HUES64 (cell line): Measurements from ENCODE around the gene ITCH.

Experiments
- H3K27ac ChIP-seq: 2 replicates; pipeline ENCODE4 v1.7.0; 2013; ENCODE audit warnings: low read depth, low read length, inconsistent platforms
- H3K27me3 ChIP-seq: 2 replicates; pipeline ENCODE4 v1.6.1; 2013; ENCODE audit warnings: mild to moderate bottlenecking, low read length; ENCODE audit not compliant: insufficient read depth
- H3K36me3 ChIP-seq: 2 replicates; pipeline ENCODE4 v1.6.1; 2013; ENCODE audit warnings: mild to moderate bottlenecking, low read length; ENCODE audit not compliant: insufficient read depth
- H3K4me1 ChIP-seq: 2 replicates; pipeline ENCODE4 v1.6.1; 2013; ENCODE audit warnings: mild to moderate bottlenecking, low read length, moderate library complexity; ENCODE audit not compliant: insufficient read depth
- H3K4me3 ChIP-seq: 2 replicates; pipeline ENCODE4 v1.5.1; 2013; ENCODE audit warnings: mild to moderate bottlenecking, low read length, moderate library complexity
- H3K9ac ChIP-seq: 2 replicates; pipeline ENCODE4 v1.6.1; 2013; ENCODE audit warnings: mild to moderate bottlenecking, low read depth, low read length
- H3K9me3 ChIP-seq: 2 replicates; pipeline ENCODE4 v1.6.1; 2013; ENCODE audit warnings: low read depth, low read length; ENCODE audit not compliant: insufficient read depth
- WGBS: fragments of 150-250, 120-280 bp; methylation state at CpG from one replicate; pipeline ENCODE4 v1.1.7; 2013; ENCODE audit warnings: missing lambda C conversion rate; 5-methylcytosine and 5-hydroxymethylcytosine counted together

ITCH gene

DNA sequence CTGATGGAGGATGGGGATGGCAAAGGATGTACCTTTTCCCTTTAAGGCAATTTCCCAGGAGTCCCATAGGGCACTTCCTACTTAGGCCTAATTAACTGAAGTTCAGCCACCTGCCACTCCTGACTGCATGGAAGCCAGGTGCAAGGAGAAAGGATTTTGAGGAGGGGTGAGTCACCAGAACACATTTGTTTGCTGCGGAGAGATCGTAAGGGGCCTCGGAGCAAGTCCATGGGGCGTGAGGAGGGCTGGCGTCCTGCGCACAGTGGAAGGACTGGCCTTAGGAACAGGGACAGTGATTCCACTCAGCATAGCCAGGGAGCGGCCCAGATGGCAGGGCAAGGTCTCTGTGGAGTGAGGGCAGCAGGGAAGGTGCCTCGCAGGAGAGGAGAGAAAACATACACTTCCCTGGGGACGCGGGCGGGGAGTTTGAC lies 183.7 kb downstream of the ITCH start:
- Histone ChIP-seq H3K27me3 (no peaks in the 10 kb centered on the region), H3K27ac (no peak overlapping the region), H3K9ac (no peak overlapping the region), H3K4me3 (no peak overlapping the region), H3K9me3 (no peaks in the 10 kb centered on the region), H3K4me1 (peaks cover 11% of the 10 kb centered on the region), H3K36me3 (peaks cover 3% of the 10 kb centered on the region; the same call in 1 of the 2 replicates)
- 92% methylated on average over 11 of the region's 11 CpGs for WGBS

DNA sequence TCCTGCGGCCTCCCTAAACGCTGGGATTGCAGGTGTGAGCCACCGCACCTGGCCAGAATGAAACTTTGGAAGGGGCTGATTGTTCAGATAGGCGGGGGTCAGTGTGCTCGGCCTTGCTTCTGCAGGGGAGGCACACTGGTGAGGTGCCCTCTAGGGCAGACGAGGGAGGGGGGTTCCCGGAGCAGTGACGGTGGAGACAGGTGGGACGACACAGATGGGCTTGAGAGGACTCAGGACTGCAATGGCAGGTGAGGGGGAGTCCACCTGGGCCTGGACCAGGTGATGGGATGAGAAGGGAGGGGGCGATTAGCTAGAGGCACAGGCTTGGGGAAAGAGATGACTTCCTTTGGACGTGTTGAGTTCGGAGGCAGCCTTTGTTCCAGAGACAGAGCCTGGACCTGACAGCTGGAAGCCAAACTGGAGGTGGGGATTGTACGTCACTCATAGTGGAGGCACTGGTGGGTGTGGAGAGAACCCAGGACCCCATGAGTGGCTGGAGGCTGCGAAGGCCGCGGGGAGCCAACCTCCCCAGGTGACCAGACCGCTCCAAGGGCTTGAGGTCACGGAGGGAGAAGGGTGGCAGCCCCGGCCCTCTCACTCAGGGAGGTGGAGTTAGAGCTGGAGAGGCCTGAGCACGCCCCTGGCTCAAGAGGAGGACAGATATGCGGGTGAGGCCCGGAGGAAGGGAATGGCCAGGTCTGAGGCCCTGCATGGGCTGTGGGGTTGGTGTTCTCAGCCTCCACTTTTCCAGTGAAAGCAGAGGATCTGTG lies 185.0 kb downstream of the ITCH start:
- Histone ChIP-seq H3K27ac (no peak overlapping the region), H3K9ac (no peak overlapping the region), H3K4me1 (peaks cover 11% of the 10 kb centered on the region), H3K36me3 (no peaks in the 10 kb centered on the region), H3K9me3 (no peaks in the 10 kb centered on the region), H3K4me3 (no peak overlapping the region), H3K27me3 (no peaks in the 10 kb centered on the region)
- 93% methylated on average over 22 of the region's 22 CpGs for WGBS

DNA sequence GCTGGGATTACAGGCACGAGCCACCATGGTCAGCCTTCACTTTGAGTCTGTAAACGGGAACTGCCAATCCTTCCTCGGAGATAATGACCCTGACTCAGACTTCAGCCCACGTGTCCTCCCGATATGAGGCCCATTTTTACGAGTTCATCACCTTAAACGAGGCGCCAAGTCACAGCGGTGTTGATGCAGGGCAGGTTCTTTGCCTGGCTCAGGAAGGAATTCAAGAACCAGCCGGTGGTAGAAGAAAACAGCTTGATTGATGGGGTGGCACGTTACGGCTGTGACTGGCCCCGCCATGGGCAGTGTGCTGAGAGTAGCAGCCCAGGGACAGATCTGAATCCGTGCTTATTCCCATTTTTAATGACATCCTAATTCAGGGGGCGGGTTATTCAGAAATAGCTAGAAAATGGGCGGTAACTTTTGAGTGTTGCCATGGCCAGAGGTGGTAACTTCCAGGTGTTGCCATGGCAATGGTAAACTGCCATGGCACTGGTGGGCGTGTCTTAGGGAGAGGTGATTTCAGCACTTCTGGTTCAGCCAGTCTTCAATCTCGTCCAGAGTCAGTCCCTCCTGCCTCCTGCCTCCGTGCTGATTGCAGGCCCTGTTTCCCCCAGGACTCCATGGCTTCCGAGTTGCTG lies 186.3 kb downstream of the ITCH start:
- Histone ChIP-seq H3K36me3 (no peaks in the 10 kb centered on the region), H3K4me3 (no peak overlapping the region), H3K9me3 (no peaks in the 10 kb centered on the region), H3K4me1 (peaks cover 5% of the 10 kb centered on the region; the same call in 1 of the 2 replicates), H3K27ac (no peak overlapping the region), H3K9ac (no peak overlapping the region), H3K27me3 (no peaks in the 10 kb centered on the region)
- WGBS = 68% methylated on average over 20 of the region's 20 CpGs

GRCh38 chr20:34549929-34550305 lies 186.8 kb downstream of the ITCH start:
- H3K36me3 ChIP-seq = no peaks in the 10 kb centered on the region
- no peaks in the 10 kb centered on the region for H3K27me3 ChIP-seq
- peaks cover 2% of the 10 kb centered on the region; the same call in 1 of the 2 replicates for H3K4me1 ChIP-seq
- H3K9me3 ChIP-seq = no peaks in the 10 kb centered on the region
- H3K4me3 ChIP-seq = no peak overlapping the region
- H3K27ac ChIP-seq = no peak overlapping the region
- H3K9ac ChIP-seq = no peak overlapping the region
- 95% methylated on average over 13 of the region's 13 CpGs for WGBS

GRCh38 chr20:34552569-34552968 lies 189.5 kb downstream of the ITCH start:
- Histone ChIP-seq H3K27me3 (no peaks in the 10 kb centered on the region; the same call in 1 of the 2 replicates), H3K36me3 (no peaks in the 10 kb centered on the region), H3K4me1 (peaks cover 2% of the 10 kb centered on the region; the same call in 1 of the 2 replicates), H3K27ac (no peak overlapping the region), H3K9ac (no peak overlapping the region), H3K4me3 (no peak overlapping the region), H3K9me3 (no peaks in the 10 kb centered on the region)
- WGBS = 96% methylated on average over 6 of the region's 6 CpGs

GRCh38 chr20:34553366-34553867 lies 190.3 kb downstream of the ITCH start:
- Histone ChIP-seq H3K36me3 (no peaks in the 10 kb centered on the region), H3K9me3 (no peaks in the 10 kb centered on the region), H3K9ac (no peak overlapping the region), H3K27me3 (no peaks in the 10 kb centered on the region; the same call in 1 of the 2 replicates), H3K27ac (no peak overlapping the region), H3K4me3 (no peak overlapping the region), H3K4me1 (peaks cover 2% of the 10 kb centered on the region; the same call in 1 of the 2 replicates)
- 80% methylated on average over 4 of the region's 4 CpGs for WGBS

GRCh38 chr20:34557936-34558319 lies 194.9 kb downstream of the ITCH start:
- WGBS = 65% methylated on average over 11 of the region's 11 CpGs
- H3K9me3 ChIP-seq = no peaks in the 10 kb centered on the region
- no peaks in the 10 kb centered on the region for H3K4me1 ChIP-seq
- no peak overlapping the region for H3K27ac ChIP-seq
- no peaks in the 10 kb centered on the region for H3K36me3 ChIP-seq
- no peaks in the 10 kb centered on the region; the same call in 1 of the 2 replicates for H3K27me3 ChIP-seq
- H3K4me3 ChIP-seq = peak overlapping the region; percentile 63
- peak overlapping the region; percentile 55 for H3K9ac ChIP-seq

DNA sequence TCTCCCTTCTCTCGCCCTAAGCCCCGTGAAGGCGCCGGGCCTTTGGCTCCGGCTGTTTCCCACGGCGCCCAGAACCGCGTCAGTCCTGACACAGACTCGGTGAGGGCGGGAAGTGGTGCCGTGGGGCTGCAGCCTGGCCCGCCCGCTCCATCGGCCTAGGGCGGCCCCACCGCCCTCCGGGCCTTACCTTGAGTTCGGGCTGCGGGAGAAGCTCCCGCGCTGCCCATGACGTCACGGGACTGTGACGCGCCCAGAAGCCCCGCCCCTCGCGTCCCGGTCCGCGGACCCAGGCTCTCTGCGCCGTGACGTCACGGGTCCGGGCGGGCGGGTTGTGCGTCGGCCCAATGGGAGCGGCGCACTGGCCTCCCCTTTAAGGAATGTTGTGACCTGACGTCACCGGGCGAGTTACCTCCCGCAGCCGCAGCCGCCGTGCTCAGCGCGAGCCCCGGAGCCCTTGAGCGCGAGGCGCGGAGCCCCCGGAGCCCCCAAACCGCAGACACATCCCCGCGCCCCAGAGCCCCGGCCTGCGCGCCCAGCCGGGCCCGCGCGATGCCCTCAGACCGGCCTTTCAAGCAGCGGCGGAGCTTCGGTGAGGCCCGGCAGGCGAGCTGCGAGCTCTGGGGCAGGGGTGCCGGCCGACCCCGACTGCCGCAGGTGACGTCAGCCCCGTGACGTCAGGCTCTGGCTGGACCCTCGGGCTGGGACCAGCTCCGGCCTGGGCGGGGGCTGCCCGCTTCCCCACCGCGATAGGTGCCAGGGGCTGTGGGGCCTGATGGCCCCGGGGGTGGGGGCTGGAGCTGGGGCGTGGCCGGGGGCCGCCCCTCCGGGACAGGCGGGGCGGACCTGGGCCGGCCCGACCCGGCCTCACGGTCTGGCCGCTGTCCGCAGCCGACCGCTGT lies 195.5 kb downstream of the ITCH start, which contains the start of gene MAP1LC3A:
MAP1LC3A (plus strand) TSS at position 399 of the 899 bp plus-strand sequence; CDS start at position 550, 151 bp downstream.
- H3K9me3 ChIP-seq = no peaks in the 10 kb centered on the region
- H3K9ac ChIP-seq = peak within 1 kb of the TSS; percentile 61
- no peaks in the 10 kb centered on the region for H3K36me3 ChIP-seq
- peak within 1 kb of the TSS; percentile 63 for H3K4me3 ChIP-seq
- WGBS = 2% methylated on average over 103 of the region's 103 CpGs
- no peaks in the 10 kb centered on the region; the same call in 1 of the 2 replicates for H3K27me3 ChIP-seq
- H3K27ac ChIP-seq = peak within 1 kb of the TSS; percentile 72; the same call in 1 of the 2 replicates
- no peaks in the 10 kb centered on the region for H3K4me1 ChIP-seq

DNA sequence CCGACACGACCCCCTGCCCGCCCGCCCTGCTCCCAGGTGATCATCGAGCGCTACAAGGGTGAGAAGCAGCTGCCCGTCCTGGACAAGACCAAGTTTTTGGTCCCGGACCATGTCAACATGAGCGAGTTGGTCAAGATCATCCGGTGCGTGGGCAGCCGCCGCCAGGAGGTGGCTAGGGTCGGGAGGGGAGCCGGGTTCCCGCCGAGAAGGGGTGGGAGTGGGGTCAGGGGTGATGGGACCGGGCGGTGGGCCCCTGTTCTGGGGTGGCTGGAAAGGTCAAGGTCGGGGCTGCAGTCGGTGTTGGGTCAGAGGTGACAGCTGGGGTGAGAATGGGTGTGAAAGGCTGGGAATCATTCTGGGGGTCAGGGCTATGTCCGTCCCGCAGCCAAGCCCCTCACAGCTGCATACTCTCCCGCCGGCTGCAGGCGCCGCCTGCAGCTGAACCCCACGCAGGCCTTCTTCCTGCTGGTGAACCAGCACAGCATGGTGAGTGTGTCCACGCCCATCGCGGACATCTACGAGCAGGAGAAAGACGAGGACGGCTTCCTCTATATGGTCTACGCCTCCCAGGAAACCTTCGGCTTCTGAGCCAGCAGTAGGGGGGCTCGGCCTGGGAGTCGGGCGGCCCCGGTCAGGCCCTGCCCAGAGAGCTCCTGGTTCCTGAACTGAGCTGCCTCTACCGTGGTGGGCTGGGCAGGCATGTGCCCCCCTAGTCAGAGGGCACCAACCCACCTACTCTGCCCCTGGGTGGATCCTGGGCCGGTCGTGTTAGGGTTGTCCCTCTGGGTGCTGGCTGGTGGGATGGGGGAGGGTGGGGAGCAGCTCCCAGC lies 196.5 kb downstream of the ITCH start:
- Histone ChIP-seq H3K9ac (no peak overlapping the region), H3K36me3 (no peaks in the 10 kb centered on the region), H3K4me3 (peak overlapping the region; percentile 63), H3K4me1 (no peaks in the 10 kb centered on the region), H3K27ac (no peak overlapping the region), H3K9me3 (no peaks in the 10 kb centered on the region), H3K27me3 (no peaks in the 10 kb centered on the region; the same call in 1 of the 2 replicates)
- 55% methylated on average over 42 of the region's 43 CpGs for WGBS

DNA sequence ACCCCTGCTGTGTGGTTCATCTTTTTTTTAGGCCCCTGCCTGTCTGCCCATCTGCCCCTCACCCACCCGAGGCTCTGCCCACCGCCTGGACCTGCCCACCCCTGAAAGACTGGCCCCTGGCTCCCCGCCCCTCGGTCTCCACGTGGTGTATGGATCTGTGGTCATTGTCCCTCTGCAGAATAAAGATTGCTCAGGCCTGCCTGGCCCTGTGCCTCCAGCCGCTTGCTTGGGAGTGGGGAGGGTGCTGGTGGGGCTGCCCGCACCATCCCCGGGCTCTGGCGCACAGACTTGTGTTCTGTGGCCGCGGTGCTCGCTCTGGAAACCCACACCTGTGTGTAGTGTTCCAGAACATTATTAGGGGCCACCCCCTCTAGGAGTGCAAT lies 197.1 kb downstream of the ITCH start:
- Histone ChIP-seq H3K9me3 (no peaks in the 10 kb centered on the region), H3K27me3 (no peaks in the 10 kb centered on the region; the same call in 1 of the 2 replicates), H3K9ac (no peak overlapping the region), H3K36me3 (no peaks in the 10 kb centered on the region), H3K4me1 (no peaks in the 10 kb centered on the region), H3K4me3 (no peak overlapping the region), H3K27ac (no peak overlapping the region)
- WGBS = 89% methylated on average over 12 of the region's 12 CpGs
